Measurements from ENCODE around the gene SAMD15. TPM values are rescaled to one million over a fixed set of nuclear protein-coding genes. Genes with fewer than 3 reads are reported as not detected.

SAMD15 gene
- total RNA-seq, 1 donor from 2014 or later: 0.07 TPM

Other genes with a start within 250 kb of the SAMD15 start
- gene ZDHHC22, start 235.6 kb upstream of the SAMD15 start, total RNA-seq: not detected in 2 replicates
- gene TMEM63C, start 195.6 kb upstream of the SAMD15 start, total RNA-seq: 0.43 and 0.80 TPM in 2 replicates
- not detected in 2 replicates for gene NGB, start 106.2 kb upstream of the SAMD15 start, total RNA-seq
- gene POMT2, start 56.5 kb upstream of the SAMD15 start, total RNA-seq: 15.7 and 16.3 TPM in 2 replicates
- gene GSTZ1, start 56.3 kb upstream of the SAMD15 start, total RNA-seq: 10.1 and 10.2 TPM in 2 replicates
- gene TMED8, start 285 bp upstream of the SAMD15 start, total RNA-seq: 19.6 and 19.9 TPM in 2 replicates
- gene NOXRED1, start 46.1 kb downstream of the SAMD15 start, total RNA-seq: 0.27 and 0.30 TPM in 2 replicates
- 17.1 and 18.8 TPM in 2 replicates for gene VIPAS39, start 80.2 kb downstream of the SAMD15 start, total RNA-seq
- gene AHSA1, start 80.7 kb downstream of the SAMD15 start, total RNA-seq: 217 and 245 TPM in 2 replicates
- 0.18 TPM in 1 of 2 replicates, not detected in the other for gene ISM2, start 121.4 kb downstream of the SAMD15 start, total RNA-seq
- gene SPTLC2, start 239.3 kb downstream of the SAMD15 start, total RNA-seq: 48.4 and 51.6 TPM in 2 replicates